ENCODE data around the gene ITLN1.
"Not testable (repeated sequence)": the region's sequence is repeated elsewhere in the genome, so short reads cannot be mapped to it uniquely, and the experiment has no call there.

Gene ITLN1

DNA sequence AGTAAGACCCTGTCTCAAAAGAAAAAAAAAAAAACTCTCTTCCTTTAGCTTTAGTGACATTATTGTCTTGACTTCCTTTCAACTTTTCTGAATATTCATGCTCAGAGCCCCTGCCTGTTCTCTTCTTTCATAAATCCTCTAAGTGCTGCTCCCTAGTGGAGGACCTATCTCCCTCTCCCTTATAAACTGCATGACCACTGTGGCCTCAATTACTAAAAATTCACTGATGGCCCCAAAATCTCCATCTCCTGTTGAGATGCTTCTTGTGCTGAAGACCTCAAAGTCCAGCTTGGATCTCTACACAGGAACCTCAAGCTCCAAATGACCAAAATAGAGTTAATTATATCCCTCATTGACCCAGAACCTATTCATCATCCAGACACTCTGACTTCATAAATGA, 7.8 kb downstream of the ITLN1 start:
- DNase-seq (ENCODE audit: low spot score): peak; percentile 45
- TF ChIP-seq, protein P1, sequence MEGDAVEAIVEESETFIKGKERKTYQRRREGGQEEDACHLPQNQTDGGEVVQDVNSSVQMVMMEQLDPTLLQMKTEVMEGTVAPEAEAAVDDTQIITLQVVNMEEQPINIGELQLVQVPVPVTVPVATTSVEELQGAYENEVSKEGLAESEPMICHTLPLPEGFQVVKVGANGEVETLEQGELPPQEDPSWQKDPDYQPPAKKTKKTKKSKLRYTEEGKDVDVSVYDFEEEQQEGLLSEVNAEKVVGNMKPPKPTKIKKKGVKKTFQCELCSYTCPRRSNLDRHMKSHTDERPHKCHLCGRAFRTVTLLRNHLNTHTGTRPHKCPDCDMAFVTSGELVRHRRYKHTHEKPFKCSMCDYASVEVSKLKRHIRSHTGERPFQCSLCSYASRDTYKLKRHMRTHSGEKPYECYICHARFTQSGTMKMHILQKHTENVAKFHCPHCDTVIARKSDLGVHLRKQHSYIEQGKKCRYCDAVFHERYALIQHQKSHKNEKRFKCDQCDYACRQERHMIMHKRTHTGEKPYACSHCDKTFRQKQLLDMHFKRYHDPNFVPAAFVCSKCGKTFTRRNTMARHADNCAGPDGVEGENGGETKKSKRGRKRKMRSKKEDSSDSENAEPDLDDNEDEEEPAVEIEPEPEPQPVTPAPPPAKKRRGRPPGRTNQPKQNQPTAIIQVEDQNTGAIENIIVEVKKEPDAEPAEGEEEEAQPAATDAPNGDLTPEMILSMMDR (IDR thresholded peaks at IDR 0.05; ENCODE audit: extremely low read depth, missing control alignments): peak; percentile 17

DNA sequence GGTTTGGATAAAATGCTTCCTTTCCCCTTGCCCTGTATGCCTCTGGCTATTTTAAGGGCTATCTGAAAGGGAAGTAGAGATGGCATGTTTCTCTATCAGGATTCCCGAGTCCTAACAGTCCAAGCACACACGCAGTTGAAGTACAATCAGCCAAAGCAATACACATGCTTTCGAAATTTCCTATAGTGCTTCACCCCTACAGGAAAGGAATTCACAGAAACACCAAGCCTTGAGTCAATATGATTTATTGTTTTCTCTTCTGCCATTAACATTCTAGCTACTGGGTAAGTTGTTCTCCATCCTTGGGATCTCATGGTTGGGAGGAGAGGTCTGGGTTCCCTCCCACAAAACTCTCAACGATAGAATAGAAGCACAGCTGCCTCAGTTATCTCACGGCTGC, 8.7 kb downstream of the ITLN1 start:
- TF ChIP-seq, protein P1 (IDR thresholded peaks at IDR 0.05; ENCODE audit: extremely low read depth, missing control alignments): no peak
- no peak for DNase-seq (ENCODE audit: low spot score)

DNA sequence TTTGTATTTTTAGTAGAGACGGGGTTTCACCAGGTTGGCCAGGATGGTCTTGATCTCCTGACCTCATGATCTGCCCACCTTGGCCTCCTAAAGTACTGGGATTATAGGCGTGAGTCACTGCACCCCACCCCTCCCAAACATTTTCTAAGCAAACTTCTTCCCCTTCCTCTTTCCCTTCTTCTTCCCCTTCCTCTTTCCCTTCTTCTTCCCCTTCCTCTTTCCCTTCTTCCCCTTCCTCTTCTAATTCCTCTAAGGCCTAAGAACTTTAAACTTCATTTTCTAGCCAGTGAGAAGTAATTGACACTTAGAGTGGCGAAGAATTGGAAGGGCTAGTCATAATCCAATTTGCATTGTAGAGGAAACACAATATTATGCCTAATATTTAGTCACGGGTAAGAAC, 9.4 kb downstream of the ITLN1 start:
- not testable (repeated sequence) for DNase-seq (ENCODE audit: low spot score)

DNA sequence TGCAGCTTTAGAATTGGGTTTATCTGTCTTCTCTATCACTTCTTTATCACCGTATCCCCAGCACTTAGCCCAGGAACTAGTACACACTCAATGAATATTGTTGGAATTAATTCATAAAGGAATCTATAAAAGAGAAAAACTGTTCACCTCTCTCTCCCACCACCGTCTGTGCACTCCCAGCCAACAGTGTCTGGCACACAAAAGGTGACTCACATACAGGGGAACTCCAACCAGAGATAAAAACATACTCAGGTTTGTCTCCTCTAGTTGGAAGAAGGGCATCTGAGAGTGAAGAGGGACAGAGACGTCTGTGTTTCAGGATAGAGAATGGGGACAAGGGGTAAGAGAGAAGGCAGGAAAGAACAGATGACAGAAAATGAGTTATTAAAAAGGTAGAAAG, 10.0 kb downstream of the ITLN1 start:
- DNase-seq (ENCODE audit: low spot score): no peak
- TF ChIP-seq, protein P1 (IDR thresholded peaks at IDR 0.05; ENCODE audit: extremely low read depth, missing control alignments): no peak

DNA sequence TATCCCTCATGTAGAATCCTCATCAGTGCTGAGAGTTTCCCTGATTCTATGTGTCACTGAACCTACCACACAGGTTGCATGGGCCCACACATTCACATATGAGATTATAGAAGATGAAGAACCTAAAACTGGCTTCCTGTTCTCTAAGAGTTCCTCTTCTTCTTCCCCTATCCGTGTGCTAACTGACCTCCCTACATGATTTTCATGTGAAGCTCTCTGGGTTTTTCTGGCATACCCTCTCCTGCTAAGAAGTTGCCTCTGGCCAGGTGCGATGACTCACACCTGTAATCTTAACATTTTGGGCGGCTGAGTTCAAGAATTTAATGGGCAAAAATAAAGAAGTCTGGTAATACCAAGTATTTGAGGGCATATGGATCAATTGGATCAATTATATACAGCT, 16.8 kb downstream of the ITLN1 start:
- TF ChIP-seq, protein P1 (IDR thresholded peaks at IDR 0.05; ENCODE audit: extremely low read depth, missing control alignments): no peak
- no peak for DNase-seq (ENCODE audit: low spot score)

DNA sequence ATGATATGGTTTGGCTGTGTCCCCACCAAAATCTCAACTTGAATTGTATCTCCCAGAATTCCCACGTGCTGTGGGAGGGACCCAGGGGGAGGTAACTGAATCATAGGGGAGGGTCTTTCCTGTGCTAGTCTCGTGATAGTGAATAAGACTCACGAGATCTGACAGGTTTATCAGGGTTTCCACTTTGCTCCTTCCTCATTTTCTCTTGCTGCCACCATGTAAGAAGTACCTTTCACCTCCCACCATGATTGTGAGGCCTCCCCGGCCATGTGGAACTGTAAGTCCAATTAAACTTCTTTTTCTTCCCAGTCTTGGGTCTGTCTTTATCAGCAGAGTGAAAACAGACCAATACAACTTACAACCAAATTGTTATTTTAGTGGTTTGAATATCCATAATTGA, 17.3 kb downstream of the ITLN1 start:
- DNase-seq (ENCODE audit: low spot score): not testable (repeated sequence)

DNA sequence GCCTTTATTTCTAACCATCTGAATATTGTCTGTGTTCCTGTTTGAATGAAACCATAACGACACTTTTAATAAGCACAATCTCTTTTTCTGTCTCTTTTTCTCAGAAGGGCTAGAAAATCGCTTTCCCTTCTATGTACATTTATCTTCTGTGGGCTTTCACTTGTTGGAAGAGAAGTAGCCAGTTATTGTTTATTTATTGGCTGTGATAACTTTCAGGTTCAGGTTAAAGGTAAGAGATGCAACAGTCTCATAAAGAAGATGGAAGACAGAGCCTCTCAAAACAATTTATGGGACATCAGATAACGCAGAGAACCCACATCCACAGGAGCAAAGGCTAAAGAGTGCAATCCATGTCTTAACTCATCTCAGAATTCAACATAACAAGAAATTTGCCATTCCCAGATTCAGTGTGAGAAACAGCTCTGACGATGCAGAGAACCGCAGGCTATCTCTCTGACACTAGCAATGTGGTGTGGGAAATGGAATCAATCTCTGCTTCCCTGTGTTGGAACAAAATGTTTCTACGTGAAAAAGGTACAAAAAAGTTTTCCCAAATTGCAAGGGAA, 18.2 kb downstream of the ITLN1 start:
- no peak for DNase-seq (ENCODE audit: low spot score)
- TF ChIP-seq, protein P1 (IDR thresholded peaks at IDR 0.05; ENCODE audit: extremely low read depth, missing control alignments): no peak

DNA sequence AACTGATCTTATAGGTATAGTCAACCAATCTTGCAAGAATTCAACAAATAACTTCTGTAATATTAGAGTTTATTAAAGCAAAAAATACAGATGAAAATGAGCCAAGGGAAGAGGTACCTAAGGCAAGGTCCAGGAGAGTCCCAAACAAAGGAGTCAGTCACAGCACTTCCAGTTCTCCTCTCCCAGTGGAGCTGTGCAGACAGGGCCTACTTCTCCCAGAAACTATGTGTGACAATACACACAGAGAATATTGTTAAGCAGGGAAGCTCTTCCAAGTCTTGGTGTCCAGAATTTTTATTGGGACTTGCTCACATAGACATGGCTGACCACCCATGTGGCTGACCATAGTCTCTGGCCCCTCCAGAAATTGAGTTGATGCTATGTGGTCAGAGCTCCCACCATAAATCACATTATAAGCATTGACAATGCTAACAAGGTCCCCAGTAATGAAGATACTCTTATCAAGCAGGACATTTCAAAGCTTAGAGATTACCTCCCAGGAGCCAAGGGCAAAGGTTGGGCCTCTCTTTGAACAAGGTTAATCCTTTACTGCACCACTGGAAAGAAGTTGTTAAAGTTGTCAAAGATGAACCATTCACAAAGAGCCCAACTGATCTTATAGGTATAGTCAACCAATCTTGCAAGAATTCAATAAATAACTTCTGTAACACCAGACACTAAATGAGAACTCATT, 18.8 kb downstream of the ITLN1 start:
- TF ChIP-seq, protein P1 (IDR thresholded peaks at IDR 0.05; ENCODE audit: extremely low read depth, missing control alignments): no peak
- no peak for DNase-seq (ENCODE audit: low spot score)
